Stomach smooth muscle (tissue), 2 donors: Measurements from ENCODE around the gene LAMTOR3.

Experiments
- H3K27ac ChIP-seq: one replicate; pipeline ENCODE4 v1.7.0; 2013; ENCODE audit warnings: mild to moderate bottlenecking, low read length, inconsistent platforms
- H3K27me3 ChIP-seq, 2 donors: one replicate each; pipeline ENCODE4 v1.7.0; 2013; ENCODE audit warnings: low read length in 2 of 2; ENCODE audit not compliant: insufficient read depth in 2 of 2, control insufficient read depth in 1 of 2
- H3K36me3 ChIP-seq, 2 donors: one replicate each; pipeline ENCODE4 v1.7.0; 2013; ENCODE audit warnings: low read length in 2 of 2; ENCODE audit not compliant: control insufficient read depth in 2 of 2, insufficient read depth in 2 of 2
- H3K4me1 ChIP-seq: one replicate; pipeline ENCODE4 v1.7.0; 2013; ENCODE audit warnings: low read length; ENCODE audit not compliant: control insufficient read depth, insufficient read depth
- H3K4me3 ChIP-seq, 2 donors: one replicate each; pipeline ENCODE4 v1.7.0; 2013; ENCODE audit warnings: low read length in 2 of 2
- H3K9ac ChIP-seq, 2 donors: one replicate each; pipeline ENCODE4 v1.7.0; 2013; ENCODE audit warnings: low read length in 2 of 2, mild to moderate bottlenecking in 1 of 2
- H3K9me3 ChIP-seq, 2 donors: one replicate each; pipeline ENCODE4 v1.7.0; 2013; ENCODE audit warnings: low read length in 2 of 2; ENCODE audit not compliant: control insufficient read depth in 2 of 2
- donor health status: healthy.
- donor health status: Pancreatic carcinoma.

The LAMTOR3 gene

DNA sequence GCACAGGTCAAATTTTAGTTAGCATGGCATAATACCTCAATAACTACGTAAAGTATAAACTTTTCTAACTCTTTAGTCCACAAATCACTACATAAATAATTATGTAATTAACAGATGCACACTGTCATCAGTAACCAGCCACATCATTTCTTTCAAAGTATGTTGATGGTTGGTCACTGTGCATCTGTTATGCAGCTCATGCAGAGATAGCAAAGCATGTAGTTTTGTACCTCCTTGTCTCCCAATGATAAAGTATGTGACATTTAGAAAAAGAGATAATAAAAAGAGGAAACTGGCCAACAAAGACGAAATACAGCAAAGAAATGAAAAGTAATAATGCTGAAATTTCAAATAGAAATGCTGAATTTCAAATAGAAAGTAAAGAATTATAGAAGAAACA lies 2.9 kb downstream of the LAMTOR3 start:
- Histone ChIP-seq H3K9me3 (no peaks in the 10 kb centered on the region), H3K9ac (no peak overlapping the region), H3K27me3 (no peaks in the 10 kb centered on the region), H3K4me1 (peaks cover 18% of the 10 kb centered on the region), H3K4me3 (no peak overlapping the region), H3K27ac (no peak overlapping the region), H3K36me3 (peaks cover 0 to 11% of the 10 kb centered on the region in 2 donors)

DNA sequence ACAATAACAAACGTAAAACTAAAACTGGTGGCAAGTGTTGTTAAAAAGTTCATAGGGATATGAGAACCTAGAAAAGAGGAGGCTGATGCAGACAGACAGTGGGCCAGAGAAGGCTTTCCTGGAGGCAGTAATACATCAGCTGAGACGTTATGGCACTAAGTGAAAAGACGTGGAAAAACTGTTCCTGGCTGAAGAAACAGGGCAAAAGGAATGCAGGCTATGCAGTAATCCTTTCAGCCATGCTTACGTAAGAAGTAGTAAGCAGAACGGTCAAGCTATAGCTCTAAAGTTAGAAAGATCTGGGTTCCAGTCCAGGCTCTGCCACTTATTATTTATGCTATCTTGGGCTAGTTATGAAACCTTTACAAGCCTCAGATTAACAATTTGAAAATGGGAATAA lies 6.4 kb downstream of the LAMTOR3 start:
- Histone ChIP-seq H3K4me3 (no peak overlapping the region), H3K9ac (peak overlapping the region in 1 of 2 donors; percentile 52), H3K36me3 (peaks cover 0 to 19% of the 10 kb centered on the region in 2 donors), H3K9me3 (no peaks in the 10 kb centered on the region), H3K4me1 (peaks cover 6% of the 10 kb centered on the region), H3K27me3 (no peaks in the 10 kb centered on the region), H3K27ac (no peak overlapping the region)

DNA sequence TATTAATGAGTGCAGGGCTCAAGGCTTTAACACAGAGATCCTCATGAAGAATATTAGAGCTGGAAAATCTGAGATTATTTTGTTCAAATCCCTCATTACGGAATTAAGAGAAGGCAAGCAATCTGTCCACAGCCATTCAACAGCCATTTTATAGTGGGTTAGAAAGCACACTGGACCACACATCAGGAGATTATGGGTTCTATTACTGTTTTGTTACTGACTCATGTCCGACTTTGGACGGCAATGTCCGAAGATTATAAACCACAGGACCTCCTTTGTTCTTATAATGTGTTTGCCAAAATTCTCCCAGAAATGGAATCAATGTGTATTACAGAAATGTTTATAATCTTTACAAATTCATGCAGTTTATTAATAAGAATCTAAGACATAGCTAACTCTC lies 8.1 kb downstream of the LAMTOR3 start:
- no peaks in the 10 kb centered on the region for H3K27me3 ChIP-seq
- peaks cover 4 to 22% of the 10 kb centered on the region in 2 donors for H3K36me3 ChIP-seq
- no peak overlapping the region for H3K27ac ChIP-seq
- no peaks in the 10 kb centered on the region for H3K9me3 ChIP-seq
- H3K4me3 ChIP-seq: no peak overlapping the region
- H3K4me1 ChIP-seq: peaks cover 5% of the 10 kb centered on the region
- no peak overlapping the region for H3K9ac ChIP-seq

DNA sequence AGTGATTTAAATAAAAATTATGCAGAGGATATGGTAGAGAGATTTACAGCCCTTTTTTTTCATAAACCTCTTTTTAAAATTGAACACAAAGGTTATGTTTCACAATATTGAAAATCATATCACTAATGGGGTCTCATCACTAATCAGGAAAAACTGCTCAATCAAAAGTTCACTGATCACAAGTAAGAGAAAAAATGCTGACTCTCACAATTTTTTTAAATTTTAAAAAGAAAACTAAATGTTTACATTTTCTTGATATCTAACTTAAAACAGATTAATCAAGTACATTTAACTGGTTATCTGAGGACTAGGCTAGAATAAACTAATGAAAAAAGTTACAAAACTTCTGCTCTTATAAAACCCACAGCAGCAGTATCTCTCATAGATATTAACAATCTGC lies 8.5 kb downstream of the LAMTOR3 start:
- no peak overlapping the region for H3K9ac ChIP-seq
- H3K36me3 ChIP-seq: peaks cover 8 to 20% of the 10 kb centered on the region in 2 donors
- no peak overlapping the region for H3K27ac ChIP-seq
- H3K4me3 ChIP-seq: no peak overlapping the region
- peaks cover 5% of the 10 kb centered on the region for H3K4me1 ChIP-seq
- H3K9me3 ChIP-seq: no peaks in the 10 kb centered on the region
- no peaks in the 10 kb centered on the region for H3K27me3 ChIP-seq

DNA sequence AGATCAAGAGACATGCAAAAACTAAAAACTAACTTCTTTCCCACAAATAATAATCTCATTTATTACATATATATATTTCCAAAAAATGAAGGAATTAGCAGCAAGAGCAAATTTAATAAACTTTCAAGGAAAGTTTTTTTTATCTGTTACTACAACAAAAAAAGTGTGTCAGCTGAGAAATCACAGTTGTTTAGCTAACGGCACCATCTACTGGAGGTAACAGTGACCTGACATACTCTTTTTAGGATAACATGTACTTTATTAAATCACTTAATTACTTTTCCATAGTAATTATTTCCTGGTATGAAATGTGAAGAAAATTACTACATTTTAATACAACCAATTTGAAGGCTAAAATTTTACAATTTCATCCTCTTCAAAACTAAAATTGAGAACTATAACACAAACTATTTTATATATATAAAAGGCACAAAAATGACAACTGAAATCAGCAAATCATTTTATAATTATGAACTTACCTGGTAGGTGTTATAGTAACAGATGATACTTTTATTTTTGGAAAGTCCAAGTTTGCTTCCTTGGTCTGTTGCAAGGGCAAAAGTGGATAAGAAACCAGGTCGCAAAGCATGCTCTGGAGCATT lies 9.1 kb downstream of the LAMTOR3 start:
- Histone ChIP-seq H3K9ac (no peak overlapping the region), H3K4me1 (peaks cover 5% of the 10 kb centered on the region), H3K9me3 (no peaks in the 10 kb centered on the region), H3K36me3 (peaks cover 13 to 25% of the 10 kb centered on the region in 2 donors), H3K27me3 (no peaks in the 10 kb centered on the region), H3K4me3 (no peak overlapping the region), H3K27ac (no peak overlapping the region)

DNA sequence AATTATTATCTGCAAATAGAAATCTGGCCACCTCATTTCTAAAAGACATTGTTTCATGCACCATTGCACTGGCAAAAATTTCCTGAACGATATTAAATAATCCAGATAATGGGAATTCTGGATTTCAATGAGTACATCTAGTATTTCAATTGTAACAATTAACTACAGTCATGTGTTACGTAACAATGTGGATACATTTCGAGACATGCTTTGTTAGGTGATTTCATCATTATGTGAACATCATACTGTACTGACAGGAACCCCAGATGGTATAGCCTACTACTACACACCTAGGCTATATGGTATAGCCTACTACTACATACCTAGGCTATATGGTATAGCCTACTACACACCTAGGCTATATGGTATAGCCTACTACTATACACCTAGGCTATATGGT lies 14.8 kb downstream of the LAMTOR3 start:
- H3K9me3 ChIP-seq: no peaks in the 10 kb centered on the region
- H3K27me3 ChIP-seq: no peaks in the 10 kb centered on the region
- no peaks in the 10 kb centered on the region for H3K4me1 ChIP-seq
- peaks cover 24 to 33% of the 10 kb centered on the region in 2 donors for H3K36me3 ChIP-seq
- no peak overlapping the region for H3K9ac ChIP-seq
- no peak overlapping the region for H3K4me3 ChIP-seq
- H3K27ac ChIP-seq: no peak overlapping the region

DNA sequence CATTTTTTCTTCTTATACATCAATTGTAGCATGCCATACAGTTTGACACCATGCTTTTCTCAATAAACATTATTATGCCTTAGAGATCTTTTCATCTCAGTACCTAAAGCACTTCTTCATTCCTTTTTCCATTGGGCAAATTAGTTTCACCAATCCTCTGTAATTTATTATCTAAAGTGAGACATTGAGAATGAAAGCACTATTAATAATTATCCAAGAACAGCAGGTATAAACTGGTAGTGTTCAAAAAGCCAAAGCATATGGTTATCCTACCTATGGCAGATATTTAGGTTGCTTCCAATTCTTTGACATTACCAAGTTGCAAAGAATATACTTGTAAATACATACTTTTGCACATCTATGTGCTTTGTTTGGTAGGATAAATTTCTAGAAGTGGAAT lies 15.6 kb downstream of the LAMTOR3 start:
- Histone ChIP-seq H3K4me3 (no peak overlapping the region), H3K9me3 (no peaks in the 10 kb centered on the region), H3K27ac (no peak overlapping the region), H3K4me1 (no peaks in the 10 kb centered on the region), H3K27me3 (no peaks in the 10 kb centered on the region), H3K9ac (no peak overlapping the region), H3K36me3 (peaks cover 24 to 30% of the 10 kb centered on the region in 2 donors)

DNA sequence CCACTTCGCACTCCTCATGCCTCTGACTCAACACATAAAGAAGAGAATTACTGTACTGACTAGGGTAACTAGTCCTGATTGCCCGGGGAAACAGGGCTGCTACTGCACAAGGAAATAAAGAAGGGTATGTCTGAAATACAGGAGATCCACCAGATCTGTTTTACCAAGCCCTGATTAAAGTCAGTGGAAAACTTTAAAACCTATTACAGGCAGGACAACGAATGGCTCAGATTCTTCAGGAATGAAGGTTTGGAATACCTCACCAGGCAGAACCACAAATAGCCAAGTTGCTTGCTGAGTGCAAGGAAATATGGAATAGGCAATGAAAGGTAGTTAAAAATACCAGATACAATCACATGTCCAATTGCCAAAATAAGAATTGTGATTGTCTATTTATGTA lies 17.3 kb downstream of the LAMTOR3 start:
- Histone ChIP-seq H3K9ac (no peak overlapping the region), H3K9me3 (no peaks in the 10 kb centered on the region), H3K27ac (no peak overlapping the region), H3K27me3 (no peaks in the 10 kb centered on the region), H3K4me1 (no peaks in the 10 kb centered on the region), H3K4me3 (no peak overlapping the region), H3K36me3 (peaks cover 24 to 30% of the 10 kb centered on the region in 2 donors)

DNA sequence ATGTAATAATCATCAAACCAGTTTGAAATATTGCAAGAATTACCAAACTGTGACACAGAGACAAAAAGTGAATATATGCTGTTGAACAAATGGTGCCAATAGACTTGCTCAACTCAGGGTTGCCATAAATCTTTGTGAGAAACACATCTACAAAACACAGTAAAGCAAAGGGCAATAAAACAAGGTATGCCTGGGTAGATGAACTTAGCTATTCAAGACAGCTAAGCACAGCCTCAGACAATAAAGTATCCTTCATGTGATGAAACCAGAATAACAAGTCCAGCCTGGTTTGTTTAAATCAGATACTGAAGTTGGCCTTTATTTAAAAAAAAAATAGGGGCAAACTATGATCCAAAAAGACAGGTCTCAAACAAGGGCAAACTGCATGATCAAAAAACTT lies 19.2 kb downstream of the LAMTOR3 start:
- Histone ChIP-seq H3K4me3 (no peak overlapping the region), H3K4me1 (no peaks in the 10 kb centered on the region), H3K9ac (no peak overlapping the region), H3K9me3 (no peaks in the 10 kb centered on the region), H3K27ac (no peak overlapping the region), H3K36me3 (peaks cover 10 to 17% of the 10 kb centered on the region in 2 donors), H3K27me3 (no peaks in the 10 kb centered on the region)

DNA sequence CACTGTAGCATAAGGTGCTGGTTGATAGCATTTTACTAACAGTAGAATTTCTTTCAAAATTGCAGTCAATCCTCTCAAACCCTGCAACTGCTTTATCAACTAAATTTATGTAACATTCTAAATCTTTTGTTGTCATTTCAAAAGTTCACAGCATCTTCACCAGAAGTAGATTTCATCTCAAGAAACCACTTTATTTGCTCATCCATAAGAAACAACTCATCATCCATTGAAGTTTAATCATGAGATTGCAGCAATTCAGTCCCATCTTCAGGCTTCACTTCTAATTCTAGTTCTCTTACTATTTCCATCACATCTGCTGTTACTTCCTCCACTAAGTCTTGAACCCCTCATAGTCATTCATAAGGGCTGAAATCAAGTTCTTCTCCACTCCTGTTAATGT lies 21.7 kb downstream of the LAMTOR3 start:
- Histone ChIP-seq H3K27ac (no peak overlapping the region), H3K4me1 (peaks cover 2% of the 10 kb centered on the region), H3K4me3 (no peak overlapping the region), H3K36me3 (no peaks in the 10 kb centered on the region), H3K9ac (no peak overlapping the region), H3K9me3 (no peaks in the 10 kb centered on the region), H3K27me3 (no peaks in the 10 kb centered on the region)

DNA sequence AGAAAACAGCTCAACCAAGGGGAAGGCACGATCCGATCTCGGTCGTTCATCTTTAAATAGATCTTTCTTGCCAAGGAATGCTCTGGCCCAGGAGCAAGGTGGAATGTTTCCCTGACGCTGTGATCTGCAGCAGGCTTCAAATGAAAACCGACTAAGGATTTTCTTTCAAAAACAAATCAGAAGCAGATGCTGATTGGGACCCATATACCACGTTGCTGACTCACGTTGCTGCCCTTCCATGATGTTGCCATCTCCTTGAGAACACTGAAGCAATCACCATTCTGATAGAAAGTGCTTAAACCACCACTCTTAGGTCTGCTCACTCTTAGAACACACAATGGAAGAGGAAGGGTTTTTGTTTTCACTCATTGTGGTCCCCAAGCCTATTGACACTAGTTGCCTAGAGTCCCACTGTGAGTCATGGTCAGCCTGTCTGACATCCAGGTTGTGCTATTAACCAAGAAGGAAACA lies 26.1 kb downstream of the LAMTOR3 start:
- no peaks in the 10 kb centered on the region for H3K36me3 ChIP-seq
- H3K27me3 ChIP-seq: no peaks in the 10 kb centered on the region
- H3K27ac ChIP-seq: no peak overlapping the region
- H3K4me3 ChIP-seq: peak overlapping the region; percentile 5 to 41
- peaks cover 2% of the 10 kb centered on the region for H3K4me1 ChIP-seq
- no peaks in the 10 kb centered on the region for H3K9me3 ChIP-seq
- H3K9ac ChIP-seq: no peak overlapping the region
